HG02840 (cell line): ENCODE data around the gene POFUT2.

ENCODE experiments used
- ATAC-seq: cut with Tn5 transposase; IDR thresholded peaks from one replicate; pipeline ENCODE4 v1.9.1; 2021; ENCODE audit warnings: mild to moderate bottlenecking, moderate library complexity, moderate number of reproducible peaks; ENCODE audit not compliant: unreplicated experiment, low FRiP score

POFUT2 gene

GRCh38 chr21:45299864-45300785 lies 12.4 kb upstream of the POFUT2 start:
- ATAC-seq = no peak

DNA sequence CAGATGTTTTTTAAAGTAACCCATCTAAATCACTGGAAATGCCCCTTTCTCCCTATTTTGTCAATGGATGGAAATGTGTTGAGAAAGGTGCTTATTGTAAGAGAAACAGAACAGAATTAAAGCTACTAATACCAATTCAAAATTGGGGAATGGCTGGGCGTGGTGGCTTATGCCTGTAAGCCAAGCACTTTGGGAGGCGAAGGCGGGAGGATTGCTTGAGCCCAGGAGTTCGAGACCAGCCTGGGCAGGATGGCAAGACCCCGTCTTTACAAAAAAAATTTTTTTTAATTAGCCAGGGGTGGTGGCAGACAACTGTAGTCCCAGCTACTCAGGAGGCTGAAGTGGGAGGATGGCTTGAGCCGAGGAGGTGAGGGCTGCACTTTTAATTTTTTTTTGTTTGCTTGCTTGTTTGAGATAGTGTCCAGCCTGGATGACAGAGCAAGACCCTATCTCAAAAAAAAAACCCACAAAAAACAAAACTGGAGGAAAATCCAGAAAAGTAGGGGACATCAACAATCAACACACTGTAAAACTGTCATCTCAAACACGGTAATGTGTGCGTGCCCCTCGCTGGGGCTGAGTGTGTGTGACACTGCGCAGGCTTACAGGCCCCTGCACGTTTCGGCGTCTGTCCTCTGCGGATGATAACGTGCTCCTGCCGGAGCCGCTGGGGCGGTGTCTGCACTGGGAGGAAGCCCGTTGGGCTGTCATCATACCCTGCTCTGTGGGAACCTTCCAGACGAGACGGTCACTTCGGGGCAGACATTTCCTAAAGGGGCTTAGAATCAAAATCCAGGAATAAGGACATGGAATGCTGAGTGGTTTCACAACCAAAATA lies 11.6 kb upstream of the POFUT2 start:
- no peak for ATAC-seq

GRCh38 chr21:45297869-45298268 lies 10.2 kb upstream of the POFUT2 start:
- ATAC-seq = no peak

DNA sequence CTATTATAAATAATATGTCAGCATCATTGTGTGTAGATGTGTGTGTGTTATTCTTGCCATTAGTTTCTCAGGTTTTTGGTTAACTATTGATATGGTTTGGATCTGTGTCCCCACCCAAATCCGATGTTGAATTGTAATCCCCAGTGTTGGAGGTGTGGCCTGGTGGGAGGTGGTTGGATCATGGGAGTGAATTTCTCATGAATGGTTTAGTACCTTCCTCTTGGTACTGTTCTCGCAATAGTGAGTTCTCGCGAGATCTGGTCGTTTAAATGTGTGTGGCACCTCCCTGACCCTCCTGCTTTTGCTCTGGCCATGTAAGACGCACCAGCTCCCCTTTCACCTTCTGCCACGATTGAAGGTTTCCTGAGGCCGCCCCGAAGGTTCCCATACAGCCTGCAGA lies 9.6 kb upstream of the POFUT2 start:
- ATAC-seq = no peak

- no peak for ATAC-seq
Observed at GRCh38 chr21:45296638-45297037, 8.9 kb upstream of the POFUT2 start.

- no peak for ATAC-seq
Observed at GRCh38 chr21:45295576-45296365, 8.1 kb upstream of the POFUT2 start.

DNA sequence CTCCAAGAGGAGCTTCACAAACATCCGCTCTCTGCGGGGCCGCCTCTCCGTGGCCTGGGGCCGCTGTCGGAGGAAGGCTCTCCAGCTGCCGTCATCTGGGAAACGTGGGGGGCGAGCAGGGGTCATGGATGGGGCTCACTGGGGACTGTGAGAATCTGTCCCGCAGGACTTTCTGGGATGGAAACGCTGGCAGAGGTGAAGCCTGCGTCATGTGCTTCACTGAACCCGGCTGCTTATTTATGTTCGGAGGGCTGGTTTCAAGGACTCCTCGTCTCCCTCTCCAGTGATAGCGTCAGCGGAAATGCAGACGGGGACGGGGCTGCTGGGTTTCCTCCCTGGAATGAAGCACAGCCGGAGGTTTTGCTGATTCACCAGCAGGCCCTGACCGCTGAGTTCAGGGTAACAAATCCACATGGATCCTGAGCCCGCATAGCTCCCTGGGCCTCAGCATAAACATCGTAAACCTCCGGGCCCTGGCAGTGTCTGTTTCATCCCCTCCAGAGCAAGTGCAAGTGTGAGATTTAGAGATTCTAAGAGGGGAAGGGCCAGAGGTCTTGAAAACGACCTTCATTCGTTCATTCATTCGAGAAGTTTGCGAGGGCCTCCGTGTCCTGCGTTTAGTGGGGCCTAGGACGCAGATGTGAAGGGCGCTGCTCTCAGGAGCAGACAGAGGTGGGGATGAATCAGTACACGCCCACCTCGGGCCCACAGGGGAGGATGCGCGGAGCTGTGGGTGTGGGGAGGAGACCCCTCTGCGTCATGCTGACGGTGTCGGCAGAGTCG lies 7.0 kb upstream of the POFUT2 start:
- no peak for ATAC-seq

DNA sequence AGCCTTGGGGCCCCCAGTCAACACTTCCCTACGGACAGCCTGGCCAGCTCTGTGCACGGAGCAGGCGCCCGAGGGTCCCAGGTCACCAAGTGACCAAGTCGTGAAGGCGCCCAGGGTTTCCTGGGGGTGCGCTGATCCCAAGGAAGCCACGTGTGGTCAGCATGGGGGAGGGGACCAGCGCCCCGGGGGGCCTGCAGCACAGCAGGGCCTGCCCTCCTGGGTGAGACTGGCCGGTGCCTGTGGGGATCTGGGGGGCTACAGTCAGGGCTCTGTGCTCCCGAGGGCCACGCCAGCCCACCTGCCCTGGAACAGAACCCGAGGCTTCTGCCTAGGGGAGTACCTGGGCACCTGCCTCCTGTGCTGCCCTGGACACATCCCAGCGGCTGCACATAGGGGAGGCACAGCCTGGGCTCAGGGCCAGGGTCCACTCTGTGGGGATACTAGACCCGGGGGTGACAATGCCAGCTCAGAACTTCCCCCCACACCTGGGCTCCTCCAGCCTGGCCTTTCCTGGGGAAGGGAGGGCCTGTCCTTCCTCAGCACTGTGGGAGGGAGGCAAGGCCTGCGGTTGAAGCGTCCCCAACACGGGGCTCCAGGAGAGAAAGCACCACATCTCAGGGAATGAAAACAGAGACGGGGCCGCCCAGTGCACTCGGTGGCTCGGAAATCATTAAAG lies 6.2 kb upstream of the POFUT2 start:
- ATAC-seq = no peak

DNA sequence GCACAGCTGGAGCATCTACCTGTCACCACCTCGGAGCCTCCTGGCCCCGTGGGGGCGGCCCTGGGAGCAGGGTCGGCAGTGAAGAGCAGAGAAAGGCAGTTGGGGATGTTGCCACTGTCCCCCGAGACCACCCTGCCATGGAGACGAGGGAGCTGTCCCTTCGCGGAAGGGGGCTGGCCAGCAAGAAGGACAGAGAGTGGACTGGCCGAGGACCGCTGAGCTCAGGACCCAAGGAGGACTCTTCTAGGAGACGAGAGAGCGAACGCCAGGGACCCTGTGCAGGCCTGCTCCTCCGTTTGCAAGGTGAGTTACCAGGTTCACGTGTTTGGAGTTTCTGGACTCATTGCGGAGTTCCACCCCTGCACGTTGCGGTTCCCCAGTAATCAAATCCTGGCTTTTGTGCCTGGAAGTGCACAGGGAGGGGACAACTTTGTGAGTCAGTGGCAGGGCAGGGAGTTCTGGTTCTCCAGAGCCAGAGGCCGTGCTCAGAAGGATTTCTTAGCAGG lies 5.6 kb upstream of the POFUT2 start:
- ATAC-seq = no peak

GRCh38 chr21:45292399-45293219 lies 4.9 kb upstream of the POFUT2 start:
- ATAC-seq = no peak

- ATAC-seq = no peak
Observed at GRCh38 chr21:45291613-45292398, 4.1 kb upstream of the POFUT2 start.

- no peak for ATAC-seq
Observed at GRCh38 chr21:45290948-45291612, 3.4 kb upstream of the POFUT2 start.

- no peak for ATAC-seq
Observed at GRCh38 chr21:45289655-45290515, 2.2 kb upstream of the POFUT2 start.

GRCh38 chr21:45289134-45289533 lies 1.4 kb upstream of the POFUT2 start:
- ATAC-seq = no peak

GRCh38 chr21:45288441-45288841 lies 746 bp upstream of the POFUT2 start:
- no peak for ATAC-seq
